GM19438 (cell line): Measurements from ENCODE around the gene KCND2.
A peak's percentile ranks its signal among the peaks of the same experiment; 100 is the strongest.

ENCODE experiments used
- ATAC-seq: cut with Tn5 transposase; IDR thresholded peaks from one replicate; pipeline ENCODE4 v1.9.1; 2021; ENCODE audit warnings: low read depth; ENCODE audit not compliant: unreplicated experiment

Gene KCND2

GRCh38 chr7:120404042-120404441 is 131.1 kb downstream of the KCND2 start:
- peak; percentile 37 for ATAC-seq

DNA sequence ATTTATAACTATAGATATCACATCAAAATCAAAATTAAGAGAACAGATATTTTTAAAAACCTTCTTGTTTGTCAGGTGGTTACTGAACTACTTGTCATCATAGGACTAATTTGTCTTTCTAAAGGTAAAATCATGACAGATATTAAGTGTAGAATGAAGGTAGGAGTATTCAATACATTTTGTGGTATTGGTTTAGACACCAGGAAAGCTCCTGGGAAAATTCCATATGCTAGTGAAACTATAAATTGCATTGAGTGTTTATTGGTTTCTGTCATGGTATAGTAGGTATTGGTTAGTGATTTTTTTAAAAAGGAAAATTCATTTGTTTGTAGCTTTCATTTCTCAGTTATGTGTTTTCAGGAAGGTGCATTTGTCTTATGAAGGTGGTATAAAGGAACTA is 132.7 kb downstream of the KCND2 start:
- no peak for ATAC-seq

- ATAC-seq, result no peak
Measured at GRCh38 chr7:120407010-120407409, 134.0 kb downstream of the KCND2 start.

GRCh38 chr7:120412139-120413050 is 139.4 kb downstream of the KCND2 start:
- ATAC-seq, result peak; percentile 83

DNA sequence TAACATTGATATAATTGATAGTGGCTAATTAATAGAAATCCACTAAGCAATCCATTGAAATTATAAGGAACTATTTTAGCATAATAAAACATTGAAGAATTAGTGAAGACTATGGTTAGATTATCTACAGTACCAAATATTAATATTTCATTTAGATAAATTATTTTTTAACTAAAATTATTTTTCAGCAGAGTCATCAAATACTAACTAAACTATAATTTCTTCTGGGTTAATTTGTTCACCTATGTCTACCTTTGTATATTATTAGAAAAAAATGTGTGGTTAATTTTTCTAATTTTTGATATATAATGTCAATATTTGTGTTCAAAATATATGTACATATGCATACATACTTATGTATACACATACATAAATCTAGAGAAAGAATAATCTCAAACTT is 140.2 kb downstream of the KCND2 start:
- no peak for ATAC-seq

DNA sequence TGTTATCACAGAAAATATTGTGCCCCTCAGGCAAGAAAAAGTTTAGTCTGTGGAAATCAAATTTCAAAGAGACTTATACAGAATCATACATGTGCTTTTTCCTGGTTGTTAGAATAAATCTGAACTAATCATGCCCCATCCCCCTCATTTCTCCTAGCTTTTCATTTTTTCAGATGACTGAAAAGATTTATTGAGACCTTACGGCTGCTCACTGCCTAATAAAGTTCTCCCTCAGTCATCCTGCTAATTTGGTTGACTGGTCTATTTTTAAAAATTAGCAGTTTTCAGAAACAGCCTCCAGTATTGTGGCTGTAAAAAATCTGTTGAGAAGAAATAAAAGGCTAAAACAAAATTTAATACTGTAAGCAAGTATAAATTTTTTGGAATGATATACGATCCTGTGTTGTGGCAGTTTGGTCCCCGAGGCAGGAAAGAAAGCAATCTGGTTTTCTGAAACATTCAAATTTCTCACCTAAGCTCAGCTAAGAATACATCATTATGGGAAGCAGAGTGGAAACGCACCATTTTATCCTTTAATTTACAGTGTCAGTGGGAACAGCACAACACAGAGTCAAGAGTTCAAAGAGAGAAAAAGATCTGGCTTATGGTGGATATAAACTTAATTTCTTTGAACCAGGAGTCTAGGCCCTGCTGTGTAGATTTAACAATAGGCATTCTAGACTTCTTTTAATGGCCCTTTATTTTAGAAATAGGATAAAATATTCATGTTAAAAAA is 144.4 kb downstream of the KCND2 start:
- ATAC-seq, result no peak

DNA sequence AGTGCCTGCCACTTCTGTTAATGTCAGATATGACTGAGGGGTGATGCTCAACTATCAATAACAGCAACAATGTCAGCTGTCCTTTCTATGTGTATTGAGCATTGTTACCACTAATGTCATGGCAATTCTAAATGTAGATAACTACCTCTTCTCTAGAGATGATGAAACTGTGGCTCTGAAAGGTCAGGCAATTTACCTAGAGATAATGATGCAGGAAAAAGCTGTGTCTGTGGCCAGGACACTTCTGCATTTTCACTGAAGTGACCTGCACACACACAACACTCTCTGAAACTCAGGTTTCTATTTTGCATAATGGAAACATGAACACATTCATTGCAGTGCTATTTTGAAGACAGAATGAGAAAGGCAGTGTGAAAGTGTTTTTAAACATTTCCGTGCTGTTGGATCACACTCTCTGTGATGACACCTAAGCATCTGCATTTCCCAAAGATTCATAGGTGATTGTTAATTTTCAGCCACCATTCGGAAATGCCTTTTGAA is 148.2 kb downstream of the KCND2 start:
- ATAC-seq, result peak; percentile 91

DNA sequence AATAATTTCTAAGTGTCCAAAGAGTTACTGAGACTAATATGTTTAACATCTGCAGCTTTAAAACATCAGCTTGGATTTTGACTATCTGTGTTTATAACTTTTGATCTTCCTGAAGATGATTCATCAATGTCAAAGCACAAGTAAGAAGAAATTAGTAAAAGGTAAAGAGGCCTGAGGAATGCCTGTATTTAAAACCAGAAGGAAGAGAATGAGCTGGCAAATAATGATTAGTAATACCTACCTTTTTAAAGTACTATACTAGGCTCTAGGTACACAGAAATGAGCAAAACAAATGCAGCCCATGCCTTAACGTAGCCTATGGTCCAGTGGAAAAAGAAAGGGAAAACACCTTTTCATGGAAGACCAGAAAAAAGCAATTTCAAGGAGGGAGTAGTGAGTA is 158.0 kb downstream of the KCND2 start:
- no peak for ATAC-seq

DNA sequence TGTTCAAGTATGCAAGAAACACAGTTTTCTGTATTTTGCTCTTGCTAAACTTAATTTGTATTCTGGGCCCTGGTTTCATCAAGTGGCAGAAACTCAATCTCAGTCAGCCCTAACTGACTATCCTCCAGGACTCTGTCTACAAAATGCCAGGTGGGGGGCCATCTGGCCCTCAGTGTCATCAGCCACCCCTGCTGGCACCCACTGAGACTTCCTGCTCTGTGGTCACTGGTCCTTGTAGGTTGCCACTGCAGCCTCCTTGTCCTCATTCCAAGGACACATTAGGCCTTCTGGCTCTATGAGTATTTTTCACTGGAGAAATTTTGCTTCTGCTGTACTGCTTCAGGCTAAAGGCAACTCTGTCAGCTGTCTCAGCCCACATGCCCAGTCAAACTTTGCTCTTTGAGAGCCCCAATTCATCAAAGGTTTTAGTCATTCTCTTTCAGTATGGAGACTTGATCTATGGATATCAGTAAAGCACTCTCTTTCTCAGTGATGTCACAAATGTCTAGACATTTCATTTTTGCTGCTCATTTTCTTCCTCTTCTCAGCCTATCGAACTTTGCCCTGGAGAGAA is 163.6 kb downstream of the KCND2 start:
- no peak for ATAC-seq

DNA sequence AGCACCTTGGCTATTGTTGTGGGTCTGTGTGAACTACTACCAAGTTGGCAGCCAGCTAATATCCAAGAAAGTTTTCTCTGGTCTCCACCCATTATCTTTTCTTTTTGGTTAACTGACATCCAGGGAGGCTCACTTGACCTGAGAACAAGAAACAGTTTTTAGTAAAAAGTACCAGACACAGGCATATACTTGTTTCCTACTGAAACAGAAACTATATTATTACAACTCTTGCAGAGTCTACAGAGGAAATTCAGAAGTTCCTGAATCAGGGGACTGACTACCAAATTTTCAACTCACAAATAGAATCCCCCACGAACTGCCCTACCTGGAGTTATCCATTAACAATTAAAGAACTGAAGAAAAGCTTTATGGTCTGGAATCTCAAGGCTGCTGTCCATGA is 168.9 kb downstream of the KCND2 start:
- peak; percentile 86 for ATAC-seq

DNA sequence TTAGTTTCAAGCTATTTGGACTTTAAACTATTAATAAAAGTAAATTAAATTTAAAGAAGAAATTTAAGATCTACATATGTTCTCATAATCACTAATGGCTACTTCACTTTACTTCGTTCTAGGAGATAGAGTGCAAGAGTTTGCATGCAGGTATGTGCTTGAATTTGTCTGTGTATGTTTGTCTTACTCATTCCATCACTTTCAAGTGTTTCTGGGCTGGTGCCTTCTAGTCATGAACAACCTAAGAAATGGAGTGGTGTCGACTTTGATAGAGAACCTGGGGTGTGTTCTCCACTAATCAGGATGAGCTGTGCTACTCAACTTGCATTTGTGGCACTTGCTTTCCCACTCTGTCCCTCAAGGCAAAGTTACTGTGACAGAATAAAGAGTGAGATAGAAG is 169.9 kb downstream of the KCND2 start:
- ATAC-seq, result no peak

DNA sequence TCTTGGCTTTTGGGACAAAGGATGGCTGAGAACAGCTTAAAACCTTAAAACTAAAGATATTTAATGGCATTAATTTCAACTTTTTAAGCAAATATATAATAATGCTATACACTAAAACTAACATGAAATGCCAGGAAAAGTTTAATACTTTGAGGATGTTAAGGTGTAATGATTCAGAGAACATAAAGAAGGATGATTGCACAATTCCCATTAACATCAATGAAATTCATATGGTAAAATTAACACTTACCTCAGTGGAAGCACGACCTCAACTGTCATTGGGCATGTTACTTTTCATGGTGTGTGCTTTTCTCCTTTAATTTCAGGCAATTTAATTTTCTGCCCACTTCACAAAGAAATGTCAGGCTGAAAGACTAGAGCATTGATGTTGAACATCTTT is 171.7 kb downstream of the KCND2 start:
- no peak for ATAC-seq

- ATAC-seq, result no peak
Measured at GRCh38 chr7:120445276-120445675, 172.3 kb downstream of the KCND2 start.

- no peak for ATAC-seq
Measured at GRCh38 chr7:120452665-120453064, 179.7 kb downstream of the KCND2 start.

DNA sequence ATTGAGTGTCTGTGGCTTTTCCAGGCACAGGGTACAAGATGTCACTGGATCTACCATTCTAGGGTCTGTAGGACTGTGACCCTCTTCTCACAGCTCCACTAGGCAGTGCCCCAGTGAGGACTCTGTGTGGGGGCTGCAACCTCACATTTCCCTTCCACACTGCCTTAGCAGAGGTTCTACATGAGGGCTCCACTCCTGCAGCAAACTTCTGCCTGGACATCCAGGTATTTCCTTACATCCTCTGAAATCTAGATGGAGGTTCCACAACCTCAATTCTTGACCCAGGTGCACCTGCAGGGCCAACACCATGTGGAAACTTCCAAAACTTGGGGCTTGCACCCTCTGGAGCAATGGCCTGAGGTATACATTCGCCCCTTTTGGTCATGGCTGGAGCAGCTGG is 183.7 kb downstream of the KCND2 start:
- no peak for ATAC-seq

DNA sequence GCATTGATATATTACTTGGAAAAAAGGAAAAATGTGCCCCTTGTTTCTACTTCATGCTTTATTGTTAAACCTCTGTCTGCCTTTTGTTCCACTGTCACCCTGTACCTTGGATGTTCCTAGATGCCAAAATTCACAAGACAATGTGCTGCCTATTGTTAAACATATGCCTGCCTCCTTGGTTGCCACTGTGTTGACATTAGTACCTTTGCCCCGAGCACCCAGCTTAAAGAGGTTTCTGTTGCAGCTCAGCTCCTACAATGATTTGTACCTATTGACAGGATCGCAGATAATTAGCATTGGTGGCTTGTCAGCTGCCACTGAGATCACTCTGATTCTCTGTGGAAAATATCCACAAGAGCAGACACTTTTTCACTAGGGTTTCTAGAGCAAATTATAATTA is 188.0 kb downstream of the KCND2 start:
- ATAC-seq, result no peak

GRCh38 chr7:120462991-120463390 is 190.0 kb downstream of the KCND2 start:
- no peak for ATAC-seq

GRCh38 chr7:120464104-120464503 is 191.1 kb downstream of the KCND2 start:
- ATAC-seq, result no peak

GRCh38 chr7:120467676-120468075 is 194.7 kb downstream of the KCND2 start:
- no peak for ATAC-seq

DNA sequence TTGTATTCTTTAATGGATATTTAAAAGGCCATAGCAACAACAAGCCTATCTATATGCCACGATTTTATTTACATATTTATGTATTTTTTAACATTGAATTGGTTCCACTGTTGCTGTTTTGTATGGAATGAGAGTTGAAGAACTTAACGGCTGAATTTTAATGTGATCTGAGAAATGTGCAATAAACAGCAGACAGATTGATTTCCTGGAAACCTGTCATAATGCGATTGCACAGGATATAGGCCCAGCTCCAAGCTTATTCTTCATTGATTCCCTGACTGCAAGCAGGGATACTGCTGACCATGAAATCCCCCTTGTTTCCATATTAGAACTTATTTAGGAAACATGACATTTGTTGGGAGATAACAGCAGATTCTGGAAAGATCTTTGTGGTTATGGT is 195.6 kb downstream of the KCND2 start:
- no peak for ATAC-seq

- no peak for ATAC-seq
Measured at GRCh38 chr7:120472892-120473291, 199.9 kb downstream of the KCND2 start.
